NCI-H1105 treated with DMSO at 0.1 percent for 48 hours (cell line): ENCODE results near the gene CCDC106.
A peak's percentile ranks its signal among the peaks of the same experiment; 100 is the strongest.

Experiments used
- DNase-seq: peaks from one replicate; lab custom pipeline; 2025; lab: John Stamatoyannopoulos, UW

CCDC106 gene

GRCh38 chr19:55652311-55653128, 4.5 kb downstream of the CCDC106 start:
- no peak for DNase-seq

GRCh38 chr19:55653651-55654322, 5.8 kb downstream of the CCDC106 start:
- DNase-seq: peak; percentile 99

GRCh38 chr19:55654323-55654867, 6.4 kb downstream of the CCDC106 start:
- DNase-seq: peak; percentile 99

- DNase-seq: peak; percentile 70
Measured at GRCh38 chr19:55654868-55655647, 7.0 kb downstream of the CCDC106 start, which contains the start of gene U2AF2. Gene U2AF2 (plus strand): TSS chr19:55655035. CDS start chr19:55655105, 70 bp downstream.

GRCh38 chr19:55655648-55656040, 7.6 kb downstream of the CCDC106 start:
- no peak for DNase-seq

- no peak for DNase-seq
Measured at GRCh38 chr19:55656552-55656951, 8.5 kb downstream of the CCDC106 start.

GRCh38 chr19:55656988-55657747, 9.2 kb downstream of the CCDC106 start:
- DNase-seq: no peak

- no peak for DNase-seq
Measured at GRCh38 chr19:55658846-55659459, 10.9 kb downstream of the CCDC106 start.

GRCh38 chr19:55659822-55660221, 11.8 kb downstream of the CCDC106 start:
- DNase-seq: no peak

- no peak for DNase-seq
Measured at GRCh38 chr19:55660404-55660803, 12.4 kb downstream of the CCDC106 start.

- DNase-seq: no peak
Measured at GRCh38 chr19:55660991-55661390, 13.0 kb downstream of the CCDC106 start.

- DNase-seq: no peak
Measured at GRCh38 chr19:55661826-55662225, 13.8 kb downstream of the CCDC106 start.

- DNase-seq: no peak
Measured at GRCh38 chr19:55663846-55664536, 16.0 kb downstream of the CCDC106 start.

- no peak for DNase-seq
Measured at GRCh38 chr19:55666343-55667005, 18.5 kb downstream of the CCDC106 start.

- DNase-seq: no peak
Measured at GRCh38 chr19:55667006-55667381, 19.0 kb downstream of the CCDC106 start.

GRCh38 chr19:55667511-55667910, 19.5 kb downstream of the CCDC106 start:
- DNase-seq: no peak

GRCh38 chr19:55667958-55668357, 19.9 kb downstream of the CCDC106 start:
- no peak for DNase-seq

- no peak for DNase-seq
Measured at GRCh38 chr19:55668603-55669348, 20.8 kb downstream of the CCDC106 start.
